HG02973 (cell line): Measurements from ENCODE around the gene EXOG.

Experiments
- ATAC-seq: cut with Tn5 transposase; IDR thresholded peaks from one replicate; pipeline ENCODE4 v1.9.1; 2021; ENCODE audit warnings: moderate library complexity; ENCODE audit not compliant: unreplicated experiment

EXOG gene

GRCh38 chr3:38496131-38496910 lies at the start of gene EXOG:
EXOG (plus strand) TSS chr3:38496340; CDS start chr3:38496368, 28 bp downstream.
- peak; percentile 88 for ATAC-seq

GRCh38 chr3:38446812-38447211 lies 49.3 kb upstream of the EXOG start:
- ATAC-seq = no peak

- no peak for ATAC-seq
Measured at GRCh38 chr3:38450853-38451252, 45.3 kb upstream of the EXOG start.

- peak; percentile 34 for ATAC-seq
Measured at GRCh38 chr3:38453075-38453912, 42.8 kb upstream of the EXOG start, which contains the start of gene ACVR2B. ACVR2B (plus strand) TSS chr3:38453890; CDS start chr3:38454323, 433 bp downstream.

- no peak for ATAC-seq
Measured at GRCh38 chr3:38453913-38454177, 42.3 kb upstream of the EXOG start.

- peak; percentile 25 for ATAC-seq
Measured at GRCh38 chr3:38454178-38454883, 41.8 kb upstream of the EXOG start.

GRCh38 chr3:38454884-38455638 lies 41.1 kb upstream of the EXOG start:
- no peak for ATAC-seq

- no peak for ATAC-seq
Measured at GRCh38 chr3:38455639-38456430, 40.3 kb upstream of the EXOG start.

GRCh38 chr3:38457111-38458003 lies 38.8 kb upstream of the EXOG start:
- no peak for ATAC-seq

GRCh38 chr3:38458796-38459498 lies 37.2 kb upstream of the EXOG start:
- no peak for ATAC-seq

GRCh38 chr3:38459499-38460048 lies 36.6 kb upstream of the EXOG start:
- ATAC-seq = no peak

- no peak for ATAC-seq
Measured at GRCh38 chr3:38460377-38461270, 35.5 kb upstream of the EXOG start.

- no peak for ATAC-seq
Measured at GRCh38 chr3:38465588-38466154, 30.5 kb upstream of the EXOG start.

GRCh38 chr3:38468765-38469164 lies 27.4 kb upstream of the EXOG start:
- ATAC-seq = no peak

- ATAC-seq = no peak
Measured at GRCh38 chr3:38469852-38470251, 26.3 kb upstream of the EXOG start.

GRCh38 chr3:38471260-38471857 lies 24.8 kb upstream of the EXOG start:
- ATAC-seq = no peak
